ENCODE data around the gene CSNK2A3.

CSNK2A3 gene

GRCh38 chr11:11380340-11380739 lies 27.3 kb upstream of the CSNK2A3 start:
- no peaks in the 10 kb centered on the region for H3K9me3 ChIP-seq (ENCODE audit: control insufficient read depth in 2 of 2, low read length in 2 of 2)
- H3K27me3 ChIP-seq (ENCODE audit: control insufficient read depth in 2 of 2, insufficient read depth in 2 of 2, low read length in 2 of 2) = no peaks in the 10 kb centered on the region
- H3K9ac ChIP-seq (ENCODE audit: low read depth in 1 of 2, low read length in 2 of 2) = no peak overlapping the region
- H3K36me3 ChIP-seq (ENCODE audit: control insufficient read depth in 2 of 2, insufficient read depth in 2 of 2, low read length in 2 of 2) = no peaks in the 10 kb centered on the region
- H3K4me3 ChIP-seq (ENCODE audit: low read length in 2 of 2) = no peak overlapping the region
- no peak overlapping the region for H3K27ac ChIP-seq (ENCODE audit: low read depth in 2 of 2, low read length in 2 of 2)
- H3K4me1 ChIP-seq (ENCODE audit: control insufficient read depth in 2 of 2, insufficient read depth in 2 of 2, low read length in 2 of 2) = no peaks in the 10 kb centered on the region

- H3K4me1 ChIP-seq (ENCODE audit: control insufficient read depth in 2 of 2, insufficient read depth in 2 of 2, low read length in 2 of 2) = no peaks in the 10 kb centered on the region
- no peak overlapping the region for H3K9ac ChIP-seq (ENCODE audit: low read depth in 1 of 2, low read length in 2 of 2)
- no peak overlapping the region for H3K4me3 ChIP-seq (ENCODE audit: low read length in 2 of 2)
- no peaks in the 10 kb centered on the region for H3K9me3 ChIP-seq (ENCODE audit: control insufficient read depth in 2 of 2, low read length in 2 of 2)
- no peaks in the 10 kb centered on the region for H3K27me3 ChIP-seq (ENCODE audit: control insufficient read depth in 2 of 2, insufficient read depth in 2 of 2, low read length in 2 of 2)
- no peak overlapping the region for H3K27ac ChIP-seq (ENCODE audit: low read depth in 2 of 2, low read length in 2 of 2)
- no peaks in the 10 kb centered on the region for H3K36me3 ChIP-seq (ENCODE audit: control insufficient read depth in 2 of 2, insufficient read depth in 2 of 2, low read length in 2 of 2)
These were observed 26.6 kb upstream of the CSNK2A3 start for GRCh38 chr11:11379661-11380060.

- Histone ChIP-seq H3K9ac (ENCODE audit: low read depth in 1 of 2, low read length in 2 of 2) (no peak overlapping the region), H3K27ac (ENCODE audit: low read depth in 2 of 2, low read length in 2 of 2) (no peak overlapping the region), H3K36me3 (ENCODE audit: control insufficient read depth in 2 of 2, insufficient read depth in 2 of 2, low read length in 2 of 2) (no peaks in the 10 kb centered on the region), H3K4me1 (ENCODE audit: control insufficient read depth in 2 of 2, insufficient read depth in 2 of 2, low read length in 2 of 2) (no peaks in the 10 kb centered on the region), H3K4me3 (ENCODE audit: low read length in 2 of 2) (no peak overlapping the region), H3K9me3 (ENCODE audit: control insufficient read depth in 2 of 2, low read length in 2 of 2) (no peaks in the 10 kb centered on the region), H3K27me3 (ENCODE audit: control insufficient read depth in 2 of 2, insufficient read depth in 2 of 2, low read length in 2 of 2) (no peaks in the 10 kb centered on the region)
These were observed 25.3 kb upstream of the CSNK2A3 start for GRCh38 chr11:11378184-11378940.

- Histone ChIP-seq H3K9ac (ENCODE audit: low read depth in 1 of 2, low read length in 2 of 2) (no peak overlapping the region), H3K4me3 (ENCODE audit: low read length in 2 of 2) (no peak overlapping the region), H3K36me3 (ENCODE audit: control insufficient read depth in 2 of 2, insufficient read depth in 2 of 2, low read length in 2 of 2) (no peaks in the 10 kb centered on the region), H3K9me3 (ENCODE audit: control insufficient read depth in 2 of 2, low read length in 2 of 2) (no peaks in the 10 kb centered on the region), H3K27me3 (ENCODE audit: control insufficient read depth in 2 of 2, insufficient read depth in 2 of 2, low read length in 2 of 2) (no peaks in the 10 kb centered on the region), H3K4me1 (ENCODE audit: control insufficient read depth in 2 of 2, insufficient read depth in 2 of 2, low read length in 2 of 2) (no peaks in the 10 kb centered on the region), H3K27ac (ENCODE audit: low read depth in 2 of 2, low read length in 2 of 2) (no peak overlapping the region)
These were observed 21.5 kb upstream of the CSNK2A3 start for GRCh38 chr11:11374358-11375148.

- Histone ChIP-seq H3K27ac (ENCODE audit: low read depth in 2 of 2, low read length in 2 of 2) (no peak overlapping the region), H3K9me3 (ENCODE audit: control insufficient read depth in 2 of 2, low read length in 2 of 2) (no peaks in the 10 kb centered on the region), H3K27me3 (ENCODE audit: control insufficient read depth in 2 of 2, insufficient read depth in 2 of 2, low read length in 2 of 2) (no peaks in the 10 kb centered on the region), H3K4me3 (ENCODE audit: low read length in 2 of 2) (no peak overlapping the region), H3K9ac (ENCODE audit: low read depth in 1 of 2, low read length in 2 of 2) (no peak overlapping the region), H3K4me1 (ENCODE audit: control insufficient read depth in 2 of 2, insufficient read depth in 2 of 2, low read length in 2 of 2) (no peaks in the 10 kb centered on the region), H3K36me3 (ENCODE audit: control insufficient read depth in 2 of 2, insufficient read depth in 2 of 2, low read length in 2 of 2) (no peaks in the 10 kb centered on the region)
These were observed 20.9 kb upstream of the CSNK2A3 start for GRCh38 chr11:11373934-11374333.

GRCh38 chr11:11372461-11372860 lies 19.4 kb upstream of the CSNK2A3 start:
- Histone ChIP-seq H3K9me3 (ENCODE audit: control insufficient read depth in 2 of 2, low read length in 2 of 2) (no peaks in the 10 kb centered on the region), H3K27me3 (ENCODE audit: control insufficient read depth in 2 of 2, insufficient read depth in 2 of 2, low read length in 2 of 2) (no peaks in the 10 kb centered on the region), H3K36me3 (ENCODE audit: control insufficient read depth in 2 of 2, insufficient read depth in 2 of 2, low read length in 2 of 2) (no peaks in the 10 kb centered on the region), H3K4me3 (ENCODE audit: low read length in 2 of 2) (no peak overlapping the region), H3K27ac (ENCODE audit: low read depth in 2 of 2, low read length in 2 of 2) (no peak overlapping the region), H3K4me1 (ENCODE audit: control insufficient read depth in 2 of 2, insufficient read depth in 2 of 2, low read length in 2 of 2) (no peaks in the 10 kb centered on the region), H3K9ac (ENCODE audit: low read depth in 1 of 2, low read length in 2 of 2) (no peak overlapping the region)

- Histone ChIP-seq H3K4me1 (ENCODE audit: control insufficient read depth in 2 of 2, insufficient read depth in 2 of 2, low read length in 2 of 2) (no peaks in the 10 kb centered on the region), H3K9me3 (ENCODE audit: control insufficient read depth in 2 of 2, low read length in 2 of 2) (no peaks in the 10 kb centered on the region), H3K4me3 (ENCODE audit: low read length in 2 of 2) (no peak overlapping the region), H3K27me3 (ENCODE audit: control insufficient read depth in 2 of 2, insufficient read depth in 2 of 2, low read length in 2 of 2) (no peaks in the 10 kb centered on the region), H3K36me3 (ENCODE audit: control insufficient read depth in 2 of 2, insufficient read depth in 2 of 2, low read length in 2 of 2) (no peaks in the 10 kb centered on the region), H3K27ac (ENCODE audit: low read depth in 2 of 2, low read length in 2 of 2) (no peak overlapping the region), H3K9ac (ENCODE audit: low read depth in 1 of 2, low read length in 2 of 2) (no peak overlapping the region)
These were observed 17.9 kb upstream of the CSNK2A3 start for GRCh38 chr11:11370962-11371303.

- Histone ChIP-seq H3K4me3 (ENCODE audit: low read length in 2 of 2) (no peak overlapping the region), H3K4me1 (ENCODE audit: control insufficient read depth in 2 of 2, insufficient read depth in 2 of 2, low read length in 2 of 2) (no peaks in the 10 kb centered on the region), H3K9ac (ENCODE audit: low read depth in 1 of 2, low read length in 2 of 2) (no peak overlapping the region), H3K27me3 (ENCODE audit: control insufficient read depth in 2 of 2, insufficient read depth in 2 of 2, low read length in 2 of 2) (no peaks in the 10 kb centered on the region), H3K36me3 (ENCODE audit: control insufficient read depth in 2 of 2, insufficient read depth in 2 of 2, low read length in 2 of 2) (no peaks in the 10 kb centered on the region), H3K9me3 (ENCODE audit: control insufficient read depth in 2 of 2, low read length in 2 of 2) (no peaks in the 10 kb centered on the region), H3K27ac (ENCODE audit: low read depth in 2 of 2, low read length in 2 of 2) (no peak overlapping the region)
These were observed 17.4 kb upstream of the CSNK2A3 start for GRCh38 chr11:11370255-11370961.

- Histone ChIP-seq H3K4me1 (ENCODE audit: control insufficient read depth in 2 of 2, insufficient read depth in 2 of 2, low read length in 2 of 2) (no peaks in the 10 kb centered on the region), H3K27me3 (ENCODE audit: control insufficient read depth in 2 of 2, insufficient read depth in 2 of 2, low read length in 2 of 2) (no peaks in the 10 kb centered on the region), H3K9me3 (ENCODE audit: control insufficient read depth in 2 of 2, low read length in 2 of 2) (no peaks in the 10 kb centered on the region), H3K4me3 (ENCODE audit: low read length in 2 of 2) (no peak overlapping the region), H3K36me3 (ENCODE audit: control insufficient read depth in 2 of 2, insufficient read depth in 2 of 2, low read length in 2 of 2) (no peaks in the 10 kb centered on the region), H3K9ac (ENCODE audit: low read depth in 1 of 2, low read length in 2 of 2) (no peak overlapping the region), H3K27ac (ENCODE audit: low read depth in 2 of 2, low read length in 2 of 2) (no peak overlapping the region)
These were observed 13.7 kb upstream of the CSNK2A3 start for GRCh38 chr11:11366793-11367192.

GRCh38 chr11:11363674-11364073 lies 10.6 kb upstream of the CSNK2A3 start:
- Histone ChIP-seq H3K27ac (ENCODE audit: low read depth in 2 of 2, low read length in 2 of 2) (no peak overlapping the region), H3K4me1 (ENCODE audit: control insufficient read depth in 2 of 2, insufficient read depth in 2 of 2, low read length in 2 of 2) (no peaks in the 10 kb centered on the region), H3K27me3 (ENCODE audit: control insufficient read depth in 2 of 2, insufficient read depth in 2 of 2, low read length in 2 of 2) (no peaks in the 10 kb centered on the region), H3K36me3 (ENCODE audit: control insufficient read depth in 2 of 2, insufficient read depth in 2 of 2, low read length in 2 of 2) (no peaks in the 10 kb centered on the region), H3K4me3 (ENCODE audit: low read length in 2 of 2) (no peak overlapping the region), H3K9me3 (ENCODE audit: control insufficient read depth in 2 of 2, low read length in 2 of 2) (no peaks in the 10 kb centered on the region), H3K9ac (ENCODE audit: low read depth in 1 of 2, low read length in 2 of 2) (no peak overlapping the region)

Data from mucosa of rectum (tissue), 2 donors.